CD4-positive, CD25-positive, alpha-beta regulatory T cell (primary cell): ENCODE results near the gene SNRPB2. TPM values are rescaled to one million over a fixed set of nuclear protein-coding genes. Genes with fewer than 3 reads are reported as not detected.
A peak's percentile ranks its signal among the peaks of the same experiment; 100 is the strongest.

ENCODE experiments used
- ATAC-seq, 2 donors: fragments of 150-1000 bp; cut with Tn5 transposase; one replicate each; pipeline ENCODE4 v1.10.0; 2021; ENCODE audit warnings: low read depth in 2 of 2, moderate number of reproducible peaks in 2 of 2, moderate library complexity in 1 of 2
- DNase-seq, 3 donors: peaks; one replicate each; pipeline versions ENCODE4 v3.0.0 to v3.0.0-alpha.2; 2012 to 2022; ENCODE audit warnings: mixed read lengths in 1 of 3
- H3K27ac ChIP-seq: one replicate; pipeline ENCODE4 v1.7.0; 2013; ENCODE audit warnings: mild to moderate bottlenecking, low read length; ENCODE audit not compliant: insufficient read depth, poor library complexity, severe bottlenecking
- H3K27me3 ChIP-seq: one replicate; pipeline ENCODE4 v1.7.0; 2013; ENCODE audit warnings: low read length; ENCODE audit not compliant: control insufficient read depth, insufficient read depth
- H3K36me3 ChIP-seq: one replicate; pipeline ENCODE4 v1.7.0; 2013; ENCODE audit warnings: mild to moderate bottlenecking, low read length, moderate library complexity; ENCODE audit not compliant: control insufficient read depth, insufficient read depth
- H3K4me1 ChIP-seq: 2 replicates; pipeline ENCODE4 v1.7.0; 2013; ENCODE audit warnings: mild to moderate bottlenecking, low read length; ENCODE audit not compliant: insufficient read depth, control insufficient read depth, poor library complexity, severe bottlenecking
- H3K4me3 ChIP-seq: one replicate; pipeline ENCODE4 v1.7.0; 2013; ENCODE audit warnings: low read depth, mild to moderate bottlenecking, low read length, moderate library complexity
- H3K9me3 ChIP-seq, 2 experiments: 1 replicate in 1 of 2; 2 replicates in 1 of 2; pipeline ENCODE4 v1.7.0; 2013; ENCODE audit warnings: low read length in 2 of 2, mild to moderate bottlenecking in 1 of 2, moderate library complexity in 1 of 2; ENCODE audit not compliant: control insufficient read depth in 2 of 2
- H3K27ac Mint-ChIP-seq, 3 donors: one replicate each; pipeline ENCODE4 v1.8.0; 2020 to 2022; ENCODE audit warnings: mild to moderate bottlenecking in 3 of 3, mixed read lengths in 3 of 3, moderate library complexity in 2 of 3
- H3K27me3 Mint-ChIP-seq: one replicate; pipeline ENCODE4 v1.8.0; 2022; ENCODE audit warnings: mild to moderate bottlenecking, mixed read lengths
- H3K36me3 Mint-ChIP-seq: one replicate; pipeline ENCODE4 v1.8.0; 2020; ENCODE audit warnings: mixed read lengths
- H3K4me1 Mint-ChIP-seq, 4 donors: one replicate each; pipeline ENCODE4 v1.8.0; 2020 to 2022; ENCODE audit warnings: mixed read lengths in 4 of 4, mild to moderate bottlenecking in 1 of 4
- H3K4me3 Mint-ChIP-seq, 4 donors: one replicate each; pipeline ENCODE4 v1.8.0; 2020 to 2022; ENCODE audit warnings: mild to moderate bottlenecking in 4 of 4, mixed read lengths in 4 of 4, moderate library complexity in 3 of 4
- H3K9me3 Mint-ChIP-seq, 7 donors: one replicate each; pipeline ENCODE4 v1.8.0; 2020 to 2022; ENCODE audit warnings: mixed read lengths in 7 of 7, mild to moderate bottlenecking in 3 of 7, moderate library complexity in 2 of 7
- polyA plus RNA-seq, 4 donors: library from polyadenylated mRNA; unstranded; fragments of 300-500 nt; fragmentation: Illumina TruSeq; gene quantifications; one replicate each; pipeline ENCODE4 v1.2.3, GENCODE V29; 2021
- total RNA-seq: library from RNA; stranded (reverse); gene quantifications from one replicate; pipeline ENCODE4 v1.2.3, GENCODE V29; 2022

The SNRPB2 gene
- total and polyA plus RNA-seq, 5 donors from 2014 or later, result 49.9 to 115 (median 88.1) TPM

DNA sequence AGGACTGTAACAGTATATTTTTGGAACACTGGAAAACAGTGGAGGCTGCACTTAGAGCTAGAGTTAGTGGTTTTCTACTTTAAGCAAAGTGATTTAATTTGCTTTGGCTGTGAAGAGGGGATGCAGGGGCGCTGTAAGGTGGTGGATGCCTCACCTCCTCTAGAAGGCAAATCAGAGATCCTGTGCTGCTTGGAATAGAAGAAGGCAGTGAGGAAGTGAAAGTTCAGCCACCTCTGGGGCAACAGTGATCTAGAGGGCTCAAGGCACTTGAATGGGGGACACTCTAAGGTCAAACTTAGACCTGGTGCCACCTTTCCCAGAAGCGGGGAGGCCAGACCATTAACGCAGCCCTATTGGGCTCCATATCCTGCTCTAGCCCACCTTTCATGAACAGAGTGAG lies 19.0 kb upstream of the SNRPB2 start:
- peaks cover 16 to 38% (median 25%) of the 10 kb centered on the region in 4 donors for H3K4me1 Mint-ChIP-seq
- H3K4me3 ChIP-seq, result no peak overlapping the region
- H3K9me3 Mint-ChIP-seq, result peaks cover 0 to 5% (median 0%) of the 10 kb centered on the region in 7 donors
- no peaks in the 10 kb centered on the region for H3K36me3 ChIP-seq
- H3K27me3 Mint-ChIP-seq, result peaks cover 39% of the 10 kb centered on the region
- DNase-seq (no peak), ATAC-seq (no peak)
- no peak overlapping the region for H3K4me3 Mint-ChIP-seq
- no peaks in the 10 kb centered on the region for H3K36me3 Mint-ChIP-seq
- peaks cover 0 to 2% of the 10 kb centered on the region in 2 experiments for H3K9me3 ChIP-seq
- no peak overlapping the region for H3K27ac ChIP-seq
- H3K27me3 ChIP-seq, result peaks cover 2% of the 10 kb centered on the region
- H3K4me1 ChIP-seq, result peaks cover 18% of the 10 kb centered on the region
- H3K27ac Mint-ChIP-seq, result no peak overlapping the region

DNA sequence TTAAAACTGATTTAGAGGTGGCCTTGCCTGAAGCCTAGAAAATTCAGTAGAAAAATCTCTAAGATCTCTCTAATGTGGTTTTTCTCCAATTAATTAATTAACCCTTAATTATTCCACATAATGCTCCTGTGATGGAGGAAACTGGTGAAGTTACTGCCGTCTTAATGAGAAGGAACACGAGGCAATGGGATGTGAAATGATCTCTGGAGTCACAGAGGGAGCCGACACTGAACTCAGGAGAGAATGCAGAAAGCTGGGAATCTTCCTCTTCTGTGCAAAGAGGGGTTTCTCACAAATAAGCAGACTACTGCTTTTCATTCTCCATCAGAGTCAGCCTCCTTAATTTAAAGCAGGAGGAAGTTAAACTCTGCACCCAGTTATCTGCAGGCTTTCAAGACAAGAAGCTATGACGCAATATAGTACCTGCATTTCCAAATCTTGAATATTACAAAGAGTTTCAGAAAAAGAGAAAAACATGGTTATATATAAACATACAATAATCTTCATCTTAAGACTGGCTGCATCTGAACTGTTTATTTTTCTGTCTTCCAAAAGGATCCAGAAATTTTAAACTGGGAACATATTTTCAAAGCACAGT lies 18.1 kb upstream of the SNRPB2 start:
- Mint-ChIP-seq H3K4me1 (peaks cover 16 to 38% (median 25%) of the 10 kb centered on the region in 4 donors), H3K9me3 (peaks cover 0 to 2% (median 0%) of the 10 kb centered on the region in 7 donors), H3K27me3 (peaks cover 43% of the 10 kb centered on the region), H3K36me3 (no peaks in the 10 kb centered on the region), H3K4me3 (no peak overlapping the region), H3K27ac (no peak overlapping the region)
- Histone ChIP-seq H3K4me1 (peaks cover 18% of the 10 kb centered on the region), H3K4me3 (no peak overlapping the region), H3K27ac (no peak overlapping the region), H3K9me3 (no peaks in the 10 kb centered on the region), H3K36me3 (no peaks in the 10 kb centered on the region), H3K27me3 (peaks cover 3% of the 10 kb centered on the region)
- DNase-seq, result no peak
- ATAC-seq, result no peak

DNA sequence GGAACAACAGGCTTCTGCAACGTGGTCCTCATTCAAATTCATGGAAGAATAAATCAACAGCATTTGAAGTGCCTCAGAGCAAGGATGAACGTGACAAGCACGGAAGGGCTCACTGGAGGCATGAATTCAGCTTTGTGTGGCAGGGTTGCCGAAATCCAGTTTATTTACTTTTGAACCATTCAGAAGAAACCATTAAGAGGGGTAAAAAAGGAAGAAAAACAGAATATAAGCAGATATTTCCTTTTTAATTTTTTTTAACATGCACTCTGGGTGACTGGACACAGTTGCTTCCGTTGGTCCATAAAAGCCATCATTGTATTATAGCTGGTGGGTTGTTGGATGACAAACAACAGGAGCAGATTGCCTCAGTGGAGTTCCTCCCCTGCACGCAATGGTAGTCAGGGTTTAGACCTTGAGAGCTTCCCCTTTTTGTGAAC lies 17.3 kb upstream of the SNRPB2 start:
- no peak for ATAC-seq
- H3K27me3 Mint-ChIP-seq, result peaks cover 50% of the 10 kb centered on the region

DNA sequence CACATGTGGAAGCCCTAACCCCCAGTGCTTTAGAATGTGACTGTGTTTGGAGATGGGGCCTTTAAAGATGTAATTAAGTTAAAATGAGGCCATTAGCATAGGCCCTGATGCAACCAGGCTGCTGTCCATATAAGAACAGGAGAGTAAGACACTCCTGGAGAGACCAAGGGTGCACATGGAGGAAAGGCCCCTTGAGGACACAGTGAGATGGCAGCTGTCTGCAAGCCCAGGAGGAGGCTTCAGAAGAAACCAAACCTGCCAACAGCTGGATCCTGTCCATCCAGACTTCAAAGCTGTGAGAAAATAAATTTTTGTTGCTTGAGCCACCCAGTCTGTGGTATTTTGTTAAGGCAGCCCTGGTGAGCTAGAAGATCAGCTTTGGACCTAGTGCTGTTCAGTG lies 16.8 kb upstream of the SNRPB2 start:
- no peak overlapping the region for H3K4me3 Mint-ChIP-seq
- peaks cover 18% of the 10 kb centered on the region for H3K4me1 ChIP-seq
- H3K36me3 Mint-ChIP-seq, result no peaks in the 10 kb centered on the region
- peaks cover 3% of the 10 kb centered on the region for H3K27me3 ChIP-seq
- H3K36me3 ChIP-seq, result no peaks in the 10 kb centered on the region
- ATAC-seq (no peak), DNase-seq (no peak)
- peaks cover 14 to 28% (median 21%) of the 10 kb centered on the region in 4 donors for H3K4me1 Mint-ChIP-seq
- no peaks in the 10 kb centered on the region for H3K9me3 Mint-ChIP-seq
- H3K27ac ChIP-seq, result no peak overlapping the region
- no peak overlapping the region for H3K27ac Mint-ChIP-seq
- no peak overlapping the region for H3K4me3 ChIP-seq
- no peaks in the 10 kb centered on the region for H3K9me3 ChIP-seq
- H3K27me3 Mint-ChIP-seq, result peaks cover 55% of the 10 kb centered on the region

More for the DNA sequence above, 17.3 kb upstream of the SNRPB2 start:
- Histone ChIP-seq H3K36me3 (no peaks in the 10 kb centered on the region), H3K9me3 (no peaks in the 10 kb centered on the region), H3K27ac (no peak overlapping the region), H3K27me3 (peaks cover 3% of the 10 kb centered on the region), H3K4me1 (peaks cover 18% of the 10 kb centered on the region), H3K4me3 (no peak overlapping the region)
- Mint-ChIP-seq H3K4me3 (no peak overlapping the region), H3K36me3 (no peaks in the 10 kb centered on the region), H3K4me1 (peaks cover 16 to 34% (median 25%) of the 10 kb centered on the region in 4 donors), H3K9me3 (no peaks in the 10 kb centered on the region), H3K27ac (no peak overlapping the region)
- DNase-seq, result no peak

DNA sequence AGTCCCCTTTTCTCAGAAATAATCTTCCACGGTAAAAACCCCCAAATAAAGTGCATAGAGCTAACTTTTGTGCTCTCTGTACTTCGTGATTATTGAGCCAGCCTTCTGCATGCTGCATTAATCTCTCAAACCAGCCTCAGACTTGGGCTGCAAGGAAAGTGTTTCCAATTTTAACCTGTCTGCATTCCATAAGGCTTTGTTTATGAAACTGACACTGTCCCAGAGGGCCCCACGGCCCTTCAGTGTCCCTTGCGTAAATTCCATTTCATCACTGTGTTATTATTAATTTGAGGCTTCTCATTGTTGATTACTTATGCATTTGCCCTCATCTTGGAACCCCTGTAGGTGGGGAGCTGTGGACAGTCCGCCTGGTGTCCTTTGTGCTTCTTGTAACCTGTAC lies 15.6 kb upstream of the SNRPB2 start:
- H3K27me3 ChIP-seq, result peaks cover 6% of the 10 kb centered on the region
- no peak overlapping the region for H3K4me3 ChIP-seq
- H3K4me1 Mint-ChIP-seq, result peaks cover 2 to 17% (median 10%) of the 10 kb centered on the region in 4 donors
- peaks cover 0 to 1% (median 0%) of the 10 kb centered on the region in 7 donors for H3K9me3 Mint-ChIP-seq
- peaks cover 6% of the 10 kb centered on the region for H3K4me1 ChIP-seq
- no peaks in the 10 kb centered on the region for H3K36me3 Mint-ChIP-seq
- H3K36me3 ChIP-seq, result no peaks in the 10 kb centered on the region
- H3K27me3 Mint-ChIP-seq, result peaks cover 60% of the 10 kb centered on the region
- H3K27ac ChIP-seq, result no peak overlapping the region
- H3K27ac Mint-ChIP-seq, result no peak overlapping the region
- no peak for ATAC-seq
- DNase-seq, result no peak
- no peaks in the 10 kb centered on the region for H3K9me3 ChIP-seq
- H3K4me3 Mint-ChIP-seq, result no peak overlapping the region

DNA sequence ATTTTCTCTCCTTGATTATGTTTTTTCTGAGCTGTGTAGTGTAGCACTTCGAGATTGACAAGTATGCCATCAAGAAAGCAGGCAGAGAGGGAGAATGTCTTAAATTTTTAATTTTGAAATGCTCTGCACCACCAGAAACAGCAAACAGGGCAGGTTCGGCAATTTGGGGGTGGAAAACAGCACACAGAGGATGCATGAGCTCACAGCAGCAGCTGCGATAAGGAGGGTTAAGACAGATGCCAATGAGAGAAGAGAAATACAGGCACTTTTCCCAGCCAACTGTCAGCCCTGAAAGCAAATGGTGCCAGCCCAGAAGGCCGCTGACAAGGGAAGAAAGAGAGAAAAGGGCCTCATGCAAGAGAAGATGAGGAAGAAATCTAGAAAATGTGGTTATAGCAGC lies 15.1 kb upstream of the SNRPB2 start:
- H3K9me3 Mint-ChIP-seq, result peaks cover 0 to 1% (median 0%) of the 10 kb centered on the region in 7 donors
- no peak overlapping the region for H3K4me3 ChIP-seq
- no peak overlapping the region for H3K27ac Mint-ChIP-seq
- DNase-seq (no peak), ATAC-seq (no peak)
- H3K9me3 ChIP-seq, result no peaks in the 10 kb centered on the region
- peaks cover 6% of the 10 kb centered on the region for H3K27me3 ChIP-seq
- peaks cover 61% of the 10 kb centered on the region for H3K27me3 Mint-ChIP-seq
- peaks cover 0 to 12% (median 6%) of the 10 kb centered on the region in 4 donors for H3K4me1 Mint-ChIP-seq
- no peaks in the 10 kb centered on the region for H3K36me3 ChIP-seq
- H3K36me3 Mint-ChIP-seq, result no peaks in the 10 kb centered on the region
- peaks cover under 1% of the 10 kb centered on the region for H3K4me1 ChIP-seq
- H3K4me3 Mint-ChIP-seq, result no peak overlapping the region
- H3K27ac ChIP-seq, result no peak overlapping the region

DNA sequence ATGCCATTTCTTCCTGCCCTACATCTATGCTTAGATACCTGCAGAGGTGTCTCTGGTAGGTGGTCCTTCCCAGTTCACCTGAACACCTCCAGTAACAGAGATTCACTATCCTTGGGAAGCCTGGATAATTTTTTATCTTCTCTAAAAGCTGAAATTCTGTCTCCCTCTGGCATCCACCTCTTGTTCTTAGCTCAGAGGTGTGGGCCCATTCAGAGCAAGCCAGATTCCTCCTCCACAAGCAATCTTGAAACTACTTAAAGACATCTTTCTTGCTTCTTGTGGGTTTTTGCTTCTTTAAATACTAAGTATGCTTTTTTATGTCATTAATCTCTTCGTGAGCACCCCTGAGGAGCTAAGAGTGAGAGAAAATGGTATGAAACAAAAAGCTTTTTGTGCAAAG lies 10.4 kb upstream of the SNRPB2 start:
- no peak overlapping the region for H3K4me3 Mint-ChIP-seq
- peaks cover 0 to under 1% (median 0%) of the 10 kb centered on the region in 4 donors for H3K4me1 Mint-ChIP-seq
- H3K27me3 Mint-ChIP-seq, result peaks cover 66% of the 10 kb centered on the region
- no peak overlapping the region for H3K27ac Mint-ChIP-seq
- H3K4me3 ChIP-seq, result no peak overlapping the region
- no peaks in the 10 kb centered on the region for H3K36me3 Mint-ChIP-seq
- H3K27ac ChIP-seq, result no peak overlapping the region
- peaks cover 22% of the 10 kb centered on the region for H3K27me3 ChIP-seq
- ATAC-seq, result no peak
- H3K4me1 ChIP-seq, result no peaks in the 10 kb centered on the region
- no peaks in the 10 kb centered on the region for H3K9me3 ChIP-seq
- DNase-seq, result no peak
- H3K36me3 ChIP-seq, result no peaks in the 10 kb centered on the region
- H3K9me3 Mint-ChIP-seq, result peaks cover 0 to 2% (median 0%) of the 10 kb centered on the region in 7 donors

DNA sequence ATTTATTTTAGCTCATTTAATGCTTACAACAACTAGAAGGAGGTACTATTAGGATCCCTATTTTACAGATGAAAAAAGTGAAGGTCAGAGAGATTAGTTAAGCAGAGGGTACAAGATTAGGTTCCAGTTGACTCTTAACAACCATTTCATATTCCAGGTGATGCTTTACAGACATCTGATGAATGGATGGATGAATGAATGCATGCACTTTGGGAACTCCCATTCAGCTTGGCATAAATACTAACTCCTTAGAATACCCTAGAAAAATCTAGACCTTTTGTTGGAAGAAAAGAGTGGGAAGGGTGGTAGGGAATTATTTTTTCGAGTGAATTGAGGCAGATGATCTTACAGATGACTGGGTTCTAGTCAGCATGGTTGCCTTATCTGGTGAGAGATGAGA lies 746 bp upstream of the SNRPB2 start:
- H3K36me3 Mint-ChIP-seq, result peaks cover 34% of the 10 kb centered on the region
- H3K9me3 Mint-ChIP-seq, result peaks cover 0 to 9% (median 4%) of the 10 kb centered on the region in 7 donors
- H3K36me3 ChIP-seq, result peaks cover 14% of the 10 kb centered on the region
- peak overlapping the region; percentile 95 for H3K4me3 ChIP-seq
- H3K4me3 Mint-ChIP-seq, result peak overlapping the region; percentile 96 to 100 (median 100)
- H3K9me3 ChIP-seq, result no peaks in the 10 kb centered on the region
- peaks cover 35% of the 10 kb centered on the region for H3K4me1 ChIP-seq
- H3K27ac ChIP-seq, result peak overlapping the region; percentile 89
- peaks cover 21% of the 10 kb centered on the region for H3K27me3 ChIP-seq
- no peak for DNase-seq
- ATAC-seq, result no peak
- peaks cover 39% of the 10 kb centered on the region for H3K27me3 Mint-ChIP-seq
- H3K4me1 Mint-ChIP-seq, result peaks cover 17 to 50% (median 42%) of the 10 kb centered on the region in 4 donors
- peak overlapping the region; percentile 99 to 100 (median 99) for H3K27ac Mint-ChIP-seq
